ENCODE measurements around the gene KLF6. TPM values are rescaled to one million over a fixed set of nuclear protein-coding genes. Genes with fewer than 3 reads are reported as not detected.

The KLF6 gene
- total RNA-seq, 1 experiment from 2014 or later = 27.7 TPM

DNA sequence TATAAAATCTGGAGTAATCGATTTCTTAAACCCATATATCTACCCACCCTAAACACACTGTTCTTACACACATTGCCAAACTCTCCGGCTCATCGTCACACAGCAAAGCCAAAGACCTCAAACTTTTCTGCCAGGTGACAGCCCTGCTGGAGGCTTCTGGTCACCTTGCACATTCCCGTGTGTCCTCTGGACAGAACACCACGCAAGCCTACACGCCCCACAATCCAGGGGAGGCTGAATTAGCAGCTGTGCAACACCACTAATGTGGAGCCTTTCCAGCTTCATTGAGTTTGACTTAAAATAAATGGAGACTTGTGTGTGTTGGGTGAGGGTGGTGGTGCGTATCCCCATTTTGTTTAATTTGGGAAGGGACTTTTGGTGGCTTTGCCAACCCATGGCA lies 38.4 kb downstream of the KLF6 start:
- ChIA-PET POLR2A (ENCODE audit: unreplicated experiment) (no interaction called here), CTCF (interaction anchor here (0.6 kb wide), 1 partner anchor 232 kb away, joined by 11 read pairs; no protein-coding TSS in a partner anchor)
- Histone ChIP-seq H3K36me3 (ENCODE audit: low read depth) (no peaks in the 10 kb centered on the region), H3K4me1 (replicated peaks; ENCODE audit: insufficient read depth) (peaks cover 13% of the 10 kb centered on the region), H3K4me2 (no peak overlapping the region), H3K27ac (no peak overlapping the region), H2AFZ (no peak overlapping the region), H3K9me2 (ENCODE audit: insufficient read depth) (no peaks in the 10 kb centered on the region), H3F3A (ENCODE audit: insufficient read depth, low read depth) (peaks cover 10% of the 10 kb centered on the region; the same call in 1 of the 2 replicates), H3K4me3 (no peak overlapping the region), H3K79me2 (ENCODE audit: low read depth) (no peaks in the 10 kb centered on the region), H3K27me3 (ENCODE audit: insufficient read depth, low read depth) (no peaks in the 10 kb centered on the region), H4K20me1 (ENCODE audit: insufficient read depth) (no peaks in the 10 kb centered on the region), H3K9me3 (ENCODE audit: insufficient read depth, low read depth) (no peaks in the 10 kb centered on the region)
- TF ChIP-seq, protein P1, sequence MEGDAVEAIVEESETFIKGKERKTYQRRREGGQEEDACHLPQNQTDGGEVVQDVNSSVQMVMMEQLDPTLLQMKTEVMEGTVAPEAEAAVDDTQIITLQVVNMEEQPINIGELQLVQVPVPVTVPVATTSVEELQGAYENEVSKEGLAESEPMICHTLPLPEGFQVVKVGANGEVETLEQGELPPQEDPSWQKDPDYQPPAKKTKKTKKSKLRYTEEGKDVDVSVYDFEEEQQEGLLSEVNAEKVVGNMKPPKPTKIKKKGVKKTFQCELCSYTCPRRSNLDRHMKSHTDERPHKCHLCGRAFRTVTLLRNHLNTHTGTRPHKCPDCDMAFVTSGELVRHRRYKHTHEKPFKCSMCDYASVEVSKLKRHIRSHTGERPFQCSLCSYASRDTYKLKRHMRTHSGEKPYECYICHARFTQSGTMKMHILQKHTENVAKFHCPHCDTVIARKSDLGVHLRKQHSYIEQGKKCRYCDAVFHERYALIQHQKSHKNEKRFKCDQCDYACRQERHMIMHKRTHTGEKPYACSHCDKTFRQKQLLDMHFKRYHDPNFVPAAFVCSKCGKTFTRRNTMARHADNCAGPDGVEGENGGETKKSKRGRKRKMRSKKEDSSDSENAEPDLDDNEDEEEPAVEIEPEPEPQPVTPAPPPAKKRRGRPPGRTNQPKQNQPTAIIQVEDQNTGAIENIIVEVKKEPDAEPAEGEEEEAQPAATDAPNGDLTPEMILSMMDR (conservative IDR thresholded peaks at IDR 0.05) = no peak
- no TSS peak for BruUV-seq (replicated peaks)
- no peak for DNase-seq
- intact Hi-C loops (cut with micrococcal nuclease; ENCODE audit: unreplicated experiment) = no loop called here

DNA sequence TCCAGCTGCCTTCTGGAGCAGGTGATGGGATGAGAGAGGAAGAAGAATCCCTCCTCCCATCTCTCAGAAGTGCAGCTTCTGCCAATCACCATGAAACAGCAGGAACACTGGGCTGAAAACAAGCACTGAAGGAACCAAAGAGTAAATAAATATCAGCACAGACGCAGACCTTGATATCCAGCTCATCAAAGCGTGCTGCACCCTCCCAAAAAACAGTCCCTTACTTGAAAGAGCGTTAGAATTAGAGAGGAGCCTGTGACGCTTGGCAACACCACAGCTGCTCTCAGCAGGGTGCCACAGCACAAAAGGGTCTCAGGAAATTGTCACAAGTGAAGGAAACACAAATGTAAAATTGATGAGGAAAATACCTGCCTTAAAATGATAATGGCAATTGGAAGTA lies 39.5 kb downstream of the KLF6 start:
- POLR2A ChIA-PET (ENCODE audit: unreplicated experiment) = no interaction called here
- intact Hi-C loops (cut with micrococcal nuclease; ENCODE audit: unreplicated experiment) = no loop called here

DNA sequence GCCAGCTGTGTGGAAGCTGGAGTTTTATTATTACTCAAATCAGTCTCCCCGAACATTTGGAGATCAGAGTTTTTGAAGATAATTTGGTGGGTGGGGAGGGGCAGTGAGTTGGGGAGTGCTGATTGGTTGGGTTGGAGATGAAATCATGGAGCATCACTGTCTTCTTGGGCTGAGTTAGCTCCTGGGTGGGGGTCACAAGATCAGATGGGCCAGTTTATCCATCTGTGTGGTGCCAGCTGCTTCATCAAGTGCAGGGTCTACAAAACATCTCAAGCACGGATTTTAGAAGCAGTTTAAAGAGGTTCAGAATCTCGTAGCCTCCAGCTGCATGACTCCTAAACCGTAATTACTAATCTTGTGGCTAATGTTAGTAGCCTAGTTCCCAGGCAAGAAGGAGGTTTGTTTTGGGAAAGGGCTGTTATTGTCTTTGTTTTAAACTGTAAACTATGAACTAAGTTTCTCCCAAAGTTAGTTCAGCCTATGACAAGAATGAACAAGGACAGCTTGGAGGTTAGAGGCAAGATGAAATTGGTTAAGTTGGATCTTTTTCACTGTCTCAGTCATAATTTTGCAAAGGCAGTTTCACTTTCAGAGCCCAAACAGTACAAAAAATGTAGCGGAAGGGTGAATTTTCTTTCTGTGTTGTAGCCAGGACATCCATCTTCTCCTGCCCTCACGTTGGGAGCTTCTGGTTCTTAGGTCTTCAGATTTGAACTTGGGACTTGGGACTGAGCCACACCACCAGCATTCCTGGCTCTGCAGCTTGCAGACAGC lies 43.1 kb downstream of the KLF6 start:
- H2AFZ ChIP-seq = no peak overlapping the region
- BruUV-seq (replicated peaks) = no TSS peak
- H3K4me1 ChIP-seq (replicated peaks; ENCODE audit: insufficient read depth) = peaks cover 40% of the 10 kb centered on the region
- H3K36me3 ChIP-seq (ENCODE audit: low read depth) = no peaks in the 10 kb centered on the region
- H3K4me2 ChIP-seq = no peak overlapping the region
- H3K27ac ChIP-seq = peak overlapping the region; percentile 96
- peaks cover 34% of the 10 kb centered on the region for H3F3A ChIP-seq (ENCODE audit: insufficient read depth, low read depth)
- no peaks in the 10 kb centered on the region for H3K79me2 ChIP-seq (ENCODE audit: low read depth)
- DNase-seq = no peak
- no peaks in the 10 kb centered on the region for H4K20me1 ChIP-seq (ENCODE audit: insufficient read depth)
- intact Hi-C loops (cut with micrococcal nuclease; ENCODE audit: unreplicated experiment) = no loop called here
- POLR2A ChIA-PET (ENCODE audit: unreplicated experiment) = interaction anchor here (0.6 kb wide), 2 partner anchors 13 to 36 kb away, joined by 3 to 11 read pairs; no protein-coding TSS in a partner anchor
- no peaks in the 10 kb centered on the region for H3K9me3 ChIP-seq (ENCODE audit: insufficient read depth, low read depth)
- no peaks in the 10 kb centered on the region for H3K9me2 ChIP-seq (ENCODE audit: insufficient read depth)
- no peaks in the 10 kb centered on the region for H3K27me3 ChIP-seq (ENCODE audit: insufficient read depth, low read depth)
- no peak overlapping the region for H3K4me3 ChIP-seq
- CTCF ChIA-PET = no interaction called here
- no peak for TF ChIP-seq EZH2 (IDR thresholded peaks at IDR 0.05; ENCODE audit: low read depth)
- TF ChIP-seq, protein P1 (conservative IDR thresholded peaks at IDR 0.05) = no peak

More for the DNA sequence above, 39.5 kb downstream of the KLF6 start:
- Histone ChIP-seq H3K36me3 (ENCODE audit: low read depth) (no peaks in the 10 kb centered on the region), H3K4me2 (no peak overlapping the region), H3K27ac (no peak overlapping the region), H3K9me3 (ENCODE audit: insufficient read depth, low read depth) (no peaks in the 10 kb centered on the region), H3K4me3 (no peak overlapping the region), H3K4me1 (replicated peaks; ENCODE audit: insufficient read depth) (peaks cover 24% of the 10 kb centered on the region), H3K79me2 (ENCODE audit: low read depth) (no peaks in the 10 kb centered on the region), H4K20me1 (ENCODE audit: insufficient read depth) (no peaks in the 10 kb centered on the region), H2AFZ (no peak overlapping the region), H3K27me3 (ENCODE audit: insufficient read depth, low read depth) (no peaks in the 10 kb centered on the region), H3F3A (ENCODE audit: insufficient read depth, low read depth) (peaks cover 19% of the 10 kb centered on the region; the same call in 1 of the 2 replicates), H3K9me2 (ENCODE audit: insufficient read depth) (no peaks in the 10 kb centered on the region)
- no peak for TF ChIP-seq EZH2 (IDR thresholded peaks at IDR 0.05; ENCODE audit: low read depth)
- TF ChIP-seq, protein P1 (conservative IDR thresholded peaks at IDR 0.05) = no peak
- no peak for DNase-seq
- BruUV-seq (replicated peaks) = no TSS peak
- CTCF ChIA-PET = no interaction called here
